K562 (cell line): ENCODE results near the gene SCNN1B. TPM values are rescaled to one million over a fixed set of nuclear protein-coding genes. Genes with fewer than 3 reads are reported as not detected.

ENCODE experiments used
- ATAC-seq: fragments of 200-7000 bp; cut with Tn5 transposase; 3 replicates; pipeline ENCODE4 v1.9.1; 2020; ENCODE audit warnings: moderate library complexity
- BruUV-seq: library from RNA; stranded (reverse); fragments of 400-500 nt; replicated peaks from 2 replicates; lab custom pipeline; 2021; lab: Mats Ljungman, UMichigan
- CTCF ChIA-PET: fragments of 300-600 bp; formaldehyde crosslinking; extraction: SDS; loops from one replicate; lab custom pipeline; 2021; ENCODE audit warnings: low intra/inter-chr PET ratio; lab: Yijun Ruan, JAX
- POLR2A ChIA-PET: fragments of 300-600, 350-650 bp; sonication (Branson Sonifier 250); formaldehyde crosslinking; extraction: SDS; loops from one replicate; lab custom pipeline; 2021; ENCODE audit warnings: antibody characterized with exemption, inconsistent platforms; lab: Yijun Ruan, JAX
- DNase-seq, 4 experiments: peaks; one replicate each; pipeline versions ENCODE4 v3.0.0 to v3.0.0-alpha.2; 2011 to 2018; ENCODE audit warnings: low spot score in 3 of 4, mixed read lengths in 3 of 4; ENCODE audit errors: extremely low read depth in 1 of 4
- FAIRE-seq: peaks from 2 replicates; lab custom pipeline; 2011; peaks lifted over from hg19 to GRCh38; lab: Jason Lieb, UNC
- H2AFZ ChIP-seq: 2 replicates; pipeline ENCODE4 v1.6.0; 2011; ENCODE audit warnings: low read depth, low read length, control low read depth, inconsistent platforms
- H3K27ac ChIP-seq: fragments of 200-600 bp; 3 replicates; pipeline ENCODE4 v1.8.0; 2011; ENCODE audit warnings: low read depth, mild to moderate bottlenecking, control low read depth, inconsistent platforms, low read length, moderate library complexity, mixed read lengths; ENCODE audit errors: extremely low read depth
- H3K27me3 ChIP-seq, 2 experiments: fragments of 300-600 bp in 1 of 2; 2 replicates in 1 of 2; 3 replicates in 1 of 2; pipeline versions ENCODE4 v1.6.0 to v1.8.0; 2011; ENCODE audit warnings: inconsistent platforms in 2 of 2, low read length in 2 of 2, mild to moderate bottlenecking in 1 of 2, mixed read lengths in 1 of 2, moderate library complexity in 1 of 2; ENCODE audit not compliant: control insufficient read depth in 2 of 2, insufficient read depth in 2 of 2
- H3K36me3 ChIP-seq: fragments of 300-600 bp; 3 replicates; pipeline ENCODE4 v1.8.0; 2011; ENCODE audit warnings: mild to moderate bottlenecking, low read length, inconsistent platforms; ENCODE audit not compliant: control insufficient read depth, insufficient read depth
- H3K4me1 ChIP-seq, 2 experiments: fragments of 200-600 bp in 1 of 2; replicated peaks in 1 of 2; 2 replicates in 1 of 2; 3 replicates in 1 of 2; pipeline versions ENCODE4 v1.5.1 to v1.8.0; 2011; ENCODE audit warnings: inconsistent platforms in 2 of 2, low read length in 2 of 2, mild to moderate bottlenecking in 1 of 2, mixed read lengths in 1 of 2, moderate library complexity in 1 of 2; ENCODE audit not compliant: control insufficient read depth in 2 of 2, insufficient read depth in 2 of 2
- H3K4me2 ChIP-seq: 2 replicates; pipeline ENCODE4 v1.6.1; 2011; ENCODE audit warnings: low read length, control low read depth, inconsistent platforms, mixed read lengths; ENCODE audit not compliant: insufficient read depth
- H3K4me3 ChIP-seq: fragments of 200-600 bp; sonication (generic), shearing (Covaris generic); 2 replicates; pipeline ENCODE4 v1.5.1; 2016; ENCODE audit warnings: control low read depth, inconsistent platforms
- H3K79me2 ChIP-seq: fragments of 200-600 bp; 3 replicates; pipeline ENCODE4 v1.8.0; 2011; ENCODE audit warnings: low read length, inconsistent platforms; ENCODE audit not compliant: control insufficient read depth, insufficient read depth
- H3K9ac ChIP-seq, 2 experiments: 2 replicates each; pipeline versions ENCODE4 v1.6.0 to v1.6.1; 2011; ENCODE audit warnings: low read depth in 2 of 2, low read length in 2 of 2, control low read depth in 1 of 2, inconsistent platforms in 1 of 2, mild to moderate bottlenecking in 1 of 2, mixed read lengths in 1 of 2; ENCODE audit not compliant: insufficient read depth in 1 of 2
- H3K9me1 ChIP-seq: one replicate; pipeline ENCODE4 v1.6.0; 2011; ENCODE audit warnings: inconsistent platforms, mild to moderate bottlenecking, low read length, moderate library complexity; ENCODE audit not compliant: control insufficient read depth, insufficient read depth
- H3K9me3 ChIP-seq: replicated peaks from 2 replicates; pipeline ENCODE4 v1.5.1; 2011; ENCODE audit warnings: low read depth, low read length, inconsistent platforms; ENCODE audit not compliant: control insufficient read depth, insufficient read depth
- H4K20me1 ChIP-seq: replicated peaks from 2 replicates; pipeline ENCODE4 v1.6.1; 2011; ENCODE audit warnings: low read length, inconsistent platforms, mixed read lengths; ENCODE audit not compliant: control insufficient read depth, insufficient read depth
- E2F5 ChIP-seq: sonication (generic); formaldehyde crosslinking; IDR thresholded peaks from 2 replicates; pipeline ENCODE4 v1.8.0; 2022; ENCODE audit warnings: mild to moderate bottlenecking, missing genetic modification reagents
- E4F1 ChIP-seq: fragments of 250-450 bp; sonication (Bioruptor Pico); IDR thresholded peaks from 2 replicates; pipeline ENCODE4 v1.5.0; 2021; ENCODE audit warnings: mild to moderate bottlenecking, borderline replicate concordance
- ELF2 ChIP-seq: fragments of 250-450 bp; sonication (Bioruptor Pico); IDR thresholded peaks from 2 replicates; pipeline ENCODE4 v1.5.0; 2021; ENCODE audit warnings: mild to moderate bottlenecking
- GATA2 ChIP-seq: sonication (generic); formaldehyde crosslinking; IDR thresholded peaks from 2 replicates; pipeline ENCODE4 v1.4.0; 2020; ENCODE audit warnings: mild to moderate bottlenecking, missing genetic modification reagents
- GATAD2A ChIP-seq: fragments of 450-650 bp; IDR thresholded peaks from 2 replicates; pipeline ENCODE4 v1.6.1; 2017
- LEF1 ChIP-seq: fragments of 450-650 bp; IDR thresholded peaks from 2 replicates; pipeline ENCODE4 v1.6.1; 2016; ENCODE audit warnings: mild to moderate bottlenecking
- POLR2AphosphoS2 ChIP-seq: IDR thresholded peaks from 2 replicates; pipeline ENCODE4 v1.6.1; 2012; ENCODE audit warnings: low read length, improper control_type of control experiment
- WGBS: fragments of 100-300 bp; shearing (Covaris generic); methylation state at CpG from one replicate; pipeline ENCODE4 v1.1.6; 2016; ENCODE audit warnings: low coverage, mixed read lengths; ENCODE audit not compliant: insufficient coverage; ENCODE audit errors: missing lambda C conversion rate; 5-methylcytosine and 5-hydroxymethylcytosine counted together
- in situ Hi-C: fragments of 300-500 bp; cut with MboI; formaldehyde crosslinking; loops from 4 replicates; pipeline ENCODE4 v1.15.0; 2018; ENCODE audit warnings: inconsistent platforms, mixed read lengths
- intact Hi-C: fragments of 100-400 bp; cut with micrococcal nuclease; formaldehyde crosslinking; loops from 2 replicates; pipeline ENCODE4 v1.14.2; 2022
- polyA plus RNA-seq, 8 experiments: library from polyadenylated mRNA; depleted of rRNA in 4 of 8; stranded (reverse) in 5 of 8; unstranded in 3 of 8; fragments of >200 nt; fragmentation: Nextera tagmentation in 2 of 8; fragmentation: Illumina TruSeq in 1 of 8; extraction: Ambion mirVana in 2 of 8; extraction: Trizol in 1 of 8; gene quantifications; 2 replicates each; pipeline versions ENCODE4 v1.2.1 to v1.2.3, GENCODE V29; 2011 to 2014; ENCODE audit warnings: inconsistent platforms in 1 of 8, missing spikeins in 1 of 8
- total RNA-seq, 7 experiments: library from RNA; depleted of rRNA in 6 of 7; stranded (reverse); fragments of >200 nt in 6 of 7; fragmentation: Illumina TruSeq in 2 of 7; extraction: Trizol in 2 of 7; gene quantifications; 2 replicates each; pipeline versions ENCODE4 v1.2.1 to v1.2.3, GENCODE V29; 2011 to 2021; ENCODE audit warnings: low replicate concordance in 1 of 7

SCNN1B gene
- total and polyA plus RNA-seq, 9 of the 15 experiments (the other 6 are each of a cell fraction or from before 2014, with no cell fraction given), result not detected

GRCh38 chr16:23406024-23406423 lies 103.9 kb downstream of the SCNN1B start (continued):
- TF ChIP-seq E4F1 (CRISPR knock-in tag), result no peak
- no peak for TF ChIP-seq GATAD2A
- TF ChIP-seq ELF2 (CRISPR knock-in tag), result no peak
- TF ChIP-seq, all 486 proteins: peak for 0

DNA sequence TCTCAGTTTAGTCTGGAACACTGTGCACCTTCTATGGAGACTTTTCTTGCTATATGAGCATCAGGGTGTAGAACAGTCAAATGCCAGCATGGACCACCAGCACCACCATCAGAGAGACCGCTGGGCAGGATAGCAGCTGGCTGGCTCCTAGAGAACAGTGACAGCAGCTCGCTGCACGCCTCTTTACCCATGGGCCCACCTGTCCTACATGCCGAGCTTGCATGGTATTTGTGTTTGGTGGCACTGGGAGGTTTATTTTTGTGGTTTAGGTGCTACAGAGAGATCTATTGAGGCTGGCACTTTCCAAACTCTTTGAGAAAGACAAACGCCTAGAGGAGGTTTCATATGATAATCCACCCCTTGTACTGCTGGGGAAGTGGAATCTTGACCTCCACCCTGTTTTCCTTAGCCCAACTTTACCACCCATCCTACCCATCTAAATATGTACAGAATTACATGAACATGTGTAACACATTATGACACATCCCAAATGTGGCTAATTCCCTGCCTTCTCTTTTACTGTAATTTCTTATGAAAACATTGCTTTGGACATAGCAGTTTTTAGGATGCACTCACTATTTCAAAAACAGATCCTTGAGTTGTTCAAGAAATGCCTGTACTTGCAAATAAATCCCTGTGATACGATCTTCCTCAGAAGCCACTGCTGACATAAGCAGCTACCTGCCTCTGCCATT lies 104.6 kb downstream of the SCNN1B start:
- ATAC-seq (no peak), DNase-seq (no peak), FAIRE-seq (no peak)
- no peaks in the 10 kb centered on the region for H3K27me3 ChIP-seq
- H2AFZ ChIP-seq, result no peak overlapping the region
- intact Hi-C loops, result no loop called here
- peaks cover 5% of the 10 kb centered on the region; the same call in 1 of the 2 replicates for H4K20me1 ChIP-seq
- peaks cover 61% of the 10 kb centered on the region; the same call in 2 of the 3 replicates for H3K36me3 ChIP-seq
- no peak for TF ChIP-seq POLR2AphosphoS2
- no peak for TF ChIP-seq LEF1
- no peak for TF ChIP-seq E2F5
- no peak for TF ChIP-seq GATA2 (CRISPR knock-in tag)
- H3K9me3 ChIP-seq, result no peaks in the 10 kb centered on the region
- H3K79me2 ChIP-seq, result no peaks in the 10 kb centered on the region
- H3K4me1 ChIP-seq, result no peaks in the 10 kb centered on the region
- WGBS, result 79% methylated on average over 5 of the region's 6 CpGs
- no peak overlapping the region for H3K4me3 ChIP-seq
- no peaks in the 10 kb centered on the region for H3K9me1 ChIP-seq
- BruUV-seq, result no TSS peak
- CTCF ChIA-PET, result no interaction called here
- H3K27ac ChIP-seq, result no peak overlapping the region
- no peak overlapping the region for H3K9ac ChIP-seq
- in situ Hi-C loops, result no loop called here
- POLR2A ChIA-PET, result no interaction called here
- H3K4me2 ChIP-seq, result no peak overlapping the region
